ENCODE results near the gene CSF3. TPM values are rescaled to one million over a fixed set of nuclear protein-coding genes. Genes with fewer than 3 reads are reported as not detected.
"Not testable (repeated sequence)": the region's sequence is repeated elsewhere in the genome, so short reads cannot be mapped to it uniquely, and the experiment has no call there.

The CSF3 gene
- total and polyA plus RNA-seq, 11 donors: 0.14 to 1.3 (median 0.63) TPM; not detected in 7

DNA sequence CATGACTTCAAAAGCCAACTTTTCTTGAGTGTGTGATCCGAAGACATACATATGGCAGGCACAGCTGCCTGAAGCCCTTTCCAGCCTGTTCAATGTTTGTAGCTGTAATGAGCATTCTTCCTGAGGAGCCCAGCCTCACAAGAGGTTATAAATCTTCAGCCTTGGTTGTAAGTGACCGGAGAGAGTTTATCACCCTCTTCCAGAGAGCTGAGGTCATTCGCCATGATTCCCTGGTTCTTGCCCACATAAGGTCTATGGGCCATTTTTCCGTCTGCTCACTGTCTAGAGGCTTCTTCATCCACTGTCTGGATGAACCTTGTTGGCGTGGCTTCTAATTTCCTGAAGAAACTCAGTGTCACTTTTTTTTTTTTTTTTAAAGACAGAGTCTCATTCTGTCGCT lies 9.7 kb upstream of the CSF3 start:
- DNase-seq (no peak), ATAC-seq (no peak)
- Histone ChIP-seq H3K9me3 (no peaks in the 10 kb centered on the region), H3K4me1 (no peaks in the 10 kb centered on the region), H3K36me3 (no peaks in the 10 kb centered on the region), H3K27ac (no peak overlapping the region), H3K4me3 (no peak overlapping the region), H3K27me3 (no peaks in the 10 kb centered on the region)
- 87 to 95% (median 90%) methylated on average over 6 of the region's 6 CpGs for WGBS, 4 donors
- no peak for TF ChIP-seq POLR2A (IDR thresholded peaks at IDR 0.05)
- no peak for TF ChIP-seq CTCF (IDR thresholded peaks at IDR 0.05)
- intact Hi-C loops (cut with DNase I): no loop called here

DNA sequence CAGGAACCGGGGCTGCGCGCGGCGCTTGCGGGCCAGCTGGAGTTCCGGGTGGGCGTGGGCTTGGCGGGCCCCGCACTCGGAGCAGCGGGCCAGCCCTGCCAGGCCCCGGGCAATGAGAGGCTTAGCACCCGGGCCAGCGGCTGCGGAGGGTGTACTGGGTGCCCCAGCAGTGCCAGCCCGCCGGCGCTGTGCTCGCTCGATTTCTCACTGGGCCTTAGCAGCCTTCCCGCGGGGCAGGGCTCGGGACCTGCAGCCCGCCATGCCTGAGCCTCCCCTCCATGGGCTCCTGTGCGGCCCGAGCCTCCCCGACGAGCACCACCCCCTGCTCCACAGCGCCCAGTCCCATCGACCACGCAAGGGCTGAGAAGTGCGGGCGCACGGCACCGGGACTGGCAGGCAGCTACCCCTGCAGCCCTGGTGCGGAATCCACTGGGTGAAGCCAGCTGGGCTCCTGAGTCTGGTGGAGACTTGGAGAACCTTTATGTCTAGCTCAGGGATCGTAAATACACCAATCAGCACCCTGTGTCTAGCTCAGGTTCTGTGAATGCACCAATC lies 4.2 kb upstream of the CSF3 start:
- not testable (repeated sequence) for H3K36me3 ChIP-seq, H3K27ac ChIP-seq, H3K27me3 ChIP-seq, ATAC-seq, H3K4me3 ChIP-seq, DNase-seq, H3K9me3 ChIP-seq
- 95 to 100% (median 98%) methylated on average over 2 to 38 of the region's 38 CpGs for WGBS, 4 donors
- peaks cover 0 to 25% (median 17%) of the 10 kb centered on the region in 12 donors for H3K4me1 ChIP-seq
- intact Hi-C loops (cut with DNase I): loop anchor here in 7 of 10 donors (5.0 to 10.0 kb wide), 9 partner anchors 76 to 284 kb away; partner anchors contain the start of gene CDC6 (in 3 of the 7)

GRCh38 chr17:40012017-40012647 lies 3.1 kb upstream of the CSF3 start:
- DNase-seq, ATAC-seq, H3K9me3 ChIP-seq, H3K36me3 ChIP-seq, H3K4me3 ChIP-seq, H3K27me3 ChIP-seq, H3K27ac ChIP-seq: not testable (repeated sequence)
- H3K4me1 ChIP-seq: peaks cover 0 to 32% (median 20%) of the 10 kb centered on the region in 12 donors
- 75 to 89% (median 78%) methylated on average over 18 to 22 of the region's 22 CpGs for WGBS, 4 donors
- intact Hi-C loops (cut with DNase I): loop anchor here in 8 of 10 donors (2.0 to 10.0 kb wide), 13 partner anchors 15 to 283 kb away; partner anchors contain the start of gene CDC6 (in 3 of the 8)

- Histone ChIP-seq H3K4me3 (no peak overlapping the region), H3K27me3 (no peaks in the 10 kb centered on the region), H3K4me1 (peaks cover 0 to 55% (median 32%) of the 10 kb centered on the region in 12 donors), H3K9me3 (no peaks in the 10 kb centered on the region), H3K36me3 (peaks cover 0 to 8% (median 4%) of the 10 kb centered on the region in 9 donors), H3K27ac (peak overlapping the region in 8 of 12 donors; percentile 9 to 52 (median 26))
- ATAC-seq: peak in 1 of 4 donors; percentile 36
- WGBS, 4 donors: 37 to 52% (median 49%) methylated on average over 13 to 18 of the region's 18 CpGs
- DNase-seq: no peak
- no peak for TF ChIP-seq POLR2A (IDR thresholded peaks at IDR 0.05)
- TF ChIP-seq CTCF (IDR thresholded peaks at IDR 0.05): no peak
- intact Hi-C loops (cut with DNase I): loop anchor here in 8 of 10 donors (1.0 to 10.0 kb wide), 11 partner anchors 73 to 280 kb away; partner anchors contain the start of gene CDC6 (in 3 of the 8)
Measured at GRCh38 chr17:40014375-40014980, 762 bp upstream of the CSF3 start.

All from heart left ventricle (tissue), 16 donors.